Hepatocyte (in vitro differentiated cells): ENCODE data around the gene MYL4. TPM values are rescaled to one million over a fixed set of nuclear protein-coding genes. Genes with fewer than 3 reads are reported as not detected.
"Not testable (repeated sequence)": the region's sequence is repeated elsewhere in the genome, so short reads cannot be mapped to it uniquely, and the experiment has no call there.

ENCODE experiments used
- DNase-seq: peaks from one replicate; pipeline ENCODE4 v3.0.0-alpha.2; 2016; ENCODE audit warnings: low spot score
- H2AFZ ChIP-seq: fragments of 200-600 bp; sonication (generic); 2 replicates; pipeline ENCODE4 v1.6.0; 2016; ENCODE audit warnings: antibody characterized with exemption, mild to moderate bottlenecking
- H3K27ac ChIP-seq: fragments of 200-600 bp; sonication (generic); 2 replicates; pipeline ENCODE4 v1.5.1; 2016; ENCODE audit warnings: mild to moderate bottlenecking
- H3K27me3 ChIP-seq: fragments of 200-600 bp; sonication (generic); 2 replicates; pipeline ENCODE4 v1.6.1; 2016
- H3K36me3 ChIP-seq: fragments of 200-600 bp; sonication (generic); replicated peaks from 2 replicates; pipeline ENCODE4 v1.5.1; 2016; ENCODE audit warnings: low read depth; ENCODE audit not compliant: insufficient read depth
- H3K4me1 ChIP-seq: fragments of 200-600 bp; sonication (generic); 2 replicates; pipeline ENCODE4 v1.5.1; 2016; ENCODE audit warnings: mild to moderate bottlenecking, moderate library complexity; ENCODE audit not compliant: insufficient read depth
- H3K4me2 ChIP-seq: fragments of 200-600 bp; sonication (generic); 2 replicates; pipeline ENCODE4 v1.6.0; 2016
- H3K4me3 ChIP-seq: fragments of 200-600 bp; sonication (generic); 2 replicates; pipeline ENCODE4 v1.5.1; 2016; ENCODE audit warnings: mild to moderate bottlenecking
- H3K79me2 ChIP-seq: fragments of 200-600 bp; sonication (generic); 2 replicates; pipeline ENCODE4 v1.6.0; 2017; ENCODE audit warnings: mild to moderate bottlenecking
- H3K9me2 ChIP-seq: fragments of 200-600 bp; sonication (generic); replicated peaks from 2 replicates; pipeline ENCODE4 v1.6.0; 2017; ENCODE audit warnings: mild to moderate bottlenecking; ENCODE audit not compliant: insufficient read depth
- H3K9me3 ChIP-seq: fragments of 200-600 bp; sonication (generic); 2 replicates; pipeline ENCODE4 v1.5.1; 2016; ENCODE audit warnings: low read depth, mild to moderate bottlenecking
- H4K20me1 ChIP-seq: fragments of 200-600 bp; sonication (generic); 2 replicates; pipeline ENCODE4 v1.6.0; 2016; ENCODE audit warnings: mild to moderate bottlenecking; ENCODE audit not compliant: insufficient read depth, poor library complexity, severe bottlenecking
- CTCF ChIP-seq: fragments of 200-600 bp; sonication (generic); IDR thresholded peaks from 2 replicates; pipeline ENCODE4 v1.5.1; 2016; ENCODE audit warnings: antibody characterized with exemption, mild to moderate bottlenecking; ENCODE audit not compliant: poor library complexity
- EZH2 ChIP-seq: fragments of 200-600 bp; sonication (generic); IDR thresholded peaks from 2 replicates; pipeline ENCODE4 v1.6.1; 2016; ENCODE audit warnings: antibody characterized with exemption, mild to moderate bottlenecking, borderline replicate concordance
- EZH2phosphoT487 ChIP-seq: fragments of 200-600 bp; sonication (generic); IDR thresholded peaks from one replicate; pipeline ENCODE4 v1.6.1; 2018; ENCODE audit warnings: antibody characterized with exemption, mild to moderate bottlenecking, low read depth, moderate library complexity; ENCODE audit not compliant: unreplicated experiment, severe bottlenecking
- WGBS: methylation state at CpG from one replicate; pipeline ENCODE4 v1.1.6; 2016; ENCODE audit warnings: low lambda C conversion rate; ENCODE audit errors: missing lambda C conversion rate; 5-methylcytosine and 5-hydroxymethylcytosine counted together
- polyA plus RNA-seq: library from polyadenylated mRNA; unstranded; fragments of >200 nt; fragmentation: Nextera tagmentation; extraction: Ambion mirVana; gene quantifications from 2 replicates; pipeline ENCODE4 v1.2.1, GENCODE V29; 2016
- total RNA-seq: library from RNA; depleted of rRNA; stranded (reverse); fragments of >200 nt; gene quantifications from 2 replicates; pipeline ENCODE4 v1.2.3, GENCODE V29; 2014

Gene MYL4
- total and polyA plus RNA-seq, 2 experiments from 2014 or later = 10.2 to 28.6 TPM

DNA sequence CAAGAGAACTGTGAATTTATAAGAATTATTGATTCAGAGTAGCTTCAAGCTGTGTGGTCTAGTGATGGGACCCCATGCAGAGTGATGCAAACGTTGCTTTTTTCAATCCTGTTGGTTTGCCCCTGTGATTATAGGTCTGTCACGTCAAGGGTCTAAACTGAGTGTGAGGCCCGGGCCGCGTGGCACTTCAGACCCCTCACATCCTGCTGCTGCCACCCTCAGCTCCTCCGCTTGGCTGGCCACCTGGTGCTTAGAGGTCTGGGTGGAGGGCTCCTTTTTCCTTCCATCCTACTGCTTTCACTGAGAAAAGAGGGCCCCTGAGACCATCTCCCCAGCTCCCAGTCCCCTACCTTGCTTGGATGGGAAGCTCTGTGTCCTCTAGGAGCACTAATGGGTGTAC lies 12.0 kb downstream of the MYL4 start:
- H3K4me3 ChIP-seq = no peak overlapping the region
- H3K9me3 ChIP-seq = peaks cover 6% of the 10 kb centered on the region
- H3K27me3 ChIP-seq = no peaks in the 10 kb centered on the region
- H2AFZ ChIP-seq = no peak overlapping the region
- no peak for TF ChIP-seq CTCF
- no peak for TF ChIP-seq EZH2
- TF ChIP-seq EZH2phosphoT487 = no peak
- no peak for DNase-seq
- 88% methylated on average over 6 of the region's 6 CpGs for WGBS
- H3K4me1 ChIP-seq = peaks cover 15% of the 10 kb centered on the region
- peak overlapping the region; percentile 22 for H3K4me2 ChIP-seq
- H3K79me2 ChIP-seq = no peaks in the 10 kb centered on the region
- no peaks in the 10 kb centered on the region for H3K36me3 ChIP-seq
- no peaks in the 10 kb centered on the region for H4K20me1 ChIP-seq
- H3K9me2 ChIP-seq = no peaks in the 10 kb centered on the region
- no peak overlapping the region for H3K27ac ChIP-seq

DNA sequence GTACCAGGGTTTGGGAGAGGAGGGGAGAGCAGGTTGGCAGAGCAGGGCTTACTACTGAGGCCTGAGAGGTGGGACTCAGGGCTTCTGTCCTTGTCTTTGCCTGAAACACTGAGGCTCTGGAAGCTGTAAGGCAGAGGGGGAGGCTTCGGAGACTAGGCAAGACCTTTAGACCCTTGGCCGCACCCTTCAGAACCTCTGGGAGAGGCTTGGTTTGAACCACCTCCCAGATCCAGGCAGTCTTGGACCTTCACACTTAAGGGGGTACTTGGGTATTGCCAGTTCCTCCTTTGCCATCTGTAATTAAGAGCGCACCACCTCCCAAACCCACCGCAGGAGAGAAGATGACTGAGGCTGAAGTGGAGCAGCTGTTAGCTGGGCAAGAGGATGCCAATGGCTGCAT lies 12.9 kb downstream of the MYL4 start:
- Histone ChIP-seq H3K27me3 (no peaks in the 10 kb centered on the region), H3K27ac (no peak overlapping the region), H3K4me3 (no peak overlapping the region), H3K4me2 (no peak overlapping the region), H4K20me1 (no peaks in the 10 kb centered on the region), H3K9me3 (peaks cover 6% of the 10 kb centered on the region), H2AFZ (no peak overlapping the region), H3K4me1 (peaks cover 15% of the 10 kb centered on the region), H3K36me3 (no peaks in the 10 kb centered on the region), H3K79me2 (no peaks in the 10 kb centered on the region), H3K9me2 (no peaks in the 10 kb centered on the region)
- no peak for DNase-seq
- TF ChIP-seq CTCF (no peak), EZH2phosphoT487 (no peak), EZH2 (no peak)
- WGBS = 89% methylated on average over 4 of the region's 4 CpGs

DNA sequence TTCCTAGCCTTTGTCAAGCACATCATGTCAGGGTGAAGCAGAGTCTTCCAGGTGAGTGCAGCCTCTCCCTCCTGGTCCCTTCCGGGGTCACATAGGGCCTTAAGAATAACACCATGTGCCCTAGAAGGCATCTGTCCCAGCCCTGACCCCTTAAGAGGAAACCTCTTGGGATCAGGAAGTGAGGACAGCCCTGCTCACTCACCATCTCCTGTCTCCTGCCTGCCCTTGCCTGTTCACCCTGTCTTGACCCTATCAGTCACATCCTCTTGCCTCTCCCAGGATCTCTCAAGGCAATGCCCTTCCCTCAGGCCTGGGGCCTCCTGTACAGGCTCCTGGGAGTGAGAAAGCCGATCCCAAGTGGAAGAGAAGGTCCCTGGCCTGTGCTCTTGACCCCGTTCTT lies 13.9 kb downstream of the MYL4 start:
- no peaks in the 10 kb centered on the region for H3K27me3 ChIP-seq
- no peak overlapping the region for H3K4me2 ChIP-seq
- H2AFZ ChIP-seq = no peak overlapping the region
- no peaks in the 10 kb centered on the region for H4K20me1 ChIP-seq
- H3K9me3 ChIP-seq = peaks cover 6% of the 10 kb centered on the region
- no peaks in the 10 kb centered on the region for H3K79me2 ChIP-seq
- H3K4me3 ChIP-seq = no peak overlapping the region
- TF ChIP-seq EZH2phosphoT487 = no peak
- no peak for TF ChIP-seq EZH2
- no peak for TF ChIP-seq CTCF
- no peaks in the 10 kb centered on the region for H3K9me2 ChIP-seq
- peaks cover 15% of the 10 kb centered on the region for H3K4me1 ChIP-seq
- no peak for DNase-seq
- H3K27ac ChIP-seq = peak overlapping the region; percentile 81
- WGBS = 84% methylated on average over 3 of the region's 3 CpGs
- H3K36me3 ChIP-seq = no peaks in the 10 kb centered on the region

GRCh38 chr17:47223460-47223859 lies 14.3 kb downstream of the MYL4 start:
- H3K9me3 ChIP-seq = peaks cover 6% of the 10 kb centered on the region
- no peaks in the 10 kb centered on the region for H3K36me3 ChIP-seq
- no peaks in the 10 kb centered on the region for H4K20me1 ChIP-seq
- no peak for TF ChIP-seq EZH2
- TF ChIP-seq EZH2phosphoT487 = no peak
- no peak for TF ChIP-seq CTCF
- H2AFZ ChIP-seq = no peak overlapping the region
- peaks cover 14% of the 10 kb centered on the region for H3K4me1 ChIP-seq
- H3K4me2 ChIP-seq = no peak overlapping the region
- H3K27ac ChIP-seq = peak overlapping the region; percentile 81
- WGBS = 20% methylated on average over 5 of the region's 5 CpGs
- peak; percentile 69 for DNase-seq
- no peak overlapping the region for H3K4me3 ChIP-seq
- no peaks in the 10 kb centered on the region for H3K27me3 ChIP-seq
- no peaks in the 10 kb centered on the region for H3K9me2 ChIP-seq
- H3K79me2 ChIP-seq = no peaks in the 10 kb centered on the region

- H4K20me1 ChIP-seq, H3K27me3 ChIP-seq, H3K4me1 ChIP-seq, DNase-seq, H3K4me2 ChIP-seq, H3K9me2 ChIP-seq, H3K4me3 ChIP-seq, H3K36me3 ChIP-seq, H3K9me3 ChIP-seq, H2AFZ ChIP-seq, H3K79me2 ChIP-seq: not testable (repeated sequence)
- H3K27ac ChIP-seq = peak overlapping the region; percentile 81
- WGBS = 100% methylated on average over 2 of the region's 2 CpGs
Observed at GRCh38 chr17:47224077-47224476, 14.9 kb downstream of the MYL4 start.
